Nephron (organoid): Measurements from ENCODE around the gene CCDC179.

Experiments used
- H3K27ac Mint-ChIP-seq, 3 experiments: 2 replicates each; pipeline ENCODE4 v1.8.0; 2020; ENCODE audit warnings: mixed read lengths in 3 of 3, mild to moderate bottlenecking in 2 of 3, moderate library complexity in 1 of 3
- H3K27me3 Mint-ChIP-seq: 2 replicates; pipeline ENCODE4 v1.8.0; 2021; ENCODE audit warnings: low read depth, mild to moderate bottlenecking, moderate library complexity, mixed read lengths
- H3K36me3 Mint-ChIP-seq: 2 replicates; pipeline ENCODE4 v1.8.0; 2020; ENCODE audit warnings: low read depth, mixed read lengths
- H3K4me1 Mint-ChIP-seq: 2 replicates; pipeline ENCODE4 v1.8.0; 2020; ENCODE audit warnings: mixed read lengths
- H3K4me3 Mint-ChIP-seq, 3 experiments: 2 replicates each; pipeline ENCODE4 v1.8.0; 2020; ENCODE audit warnings: mild to moderate bottlenecking in 3 of 3, mixed read lengths in 3 of 3, moderate library complexity in 2 of 3
- H3K9me3 Mint-ChIP-seq: 2 replicates; pipeline ENCODE4 v1.8.0; 2020; ENCODE audit warnings: mixed read lengths
- CTCF ChIP-seq, 3 experiments: fragments of 200-600 bp; sonication (generic); IDR thresholded peaks; one replicate each; pipeline ENCODE4 v1.5.0; 2021; ENCODE audit warnings: antibody characterized with exemption in 3 of 3; ENCODE audit not compliant: unreplicated experiment in 3 of 3

The CCDC179 gene

GRCh38 chr11:22829231-22830081, 30.8 kb downstream of the CCDC179 start, which contains the start of gene SVIP:
Gene SVIP, minus strand, starts transcription at chr11:22829801. Its CDS starts 53 bp downstream, at chr11:22829748.
- H3K4me3 Mint-ChIP-seq, result peak within 1 kb of the TSS; percentile 93 to 98 (median 97)
- peaks cover 8% of the 10 kb centered on the region for H3K36me3 Mint-ChIP-seq
- peaks cover 8% of the 10 kb centered on the region for H3K4me1 Mint-ChIP-seq
- peaks cover 4% of the 10 kb centered on the region for H3K27me3 Mint-ChIP-seq
- peak; percentile 43 to 68 (median 57) for TF ChIP-seq CTCF (IDR thresholded peaks at IDR 0.05; ENCODE audit: unreplicated experiment in 3 of 3)
- peak within 1 kb of the TSS; percentile 74 to 89 (median 88) for H3K27ac Mint-ChIP-seq
- H3K9me3 Mint-ChIP-seq, result no peaks in the 10 kb centered on the region

GRCh38 chr11:22828373-22828772, 31.9 kb downstream of the CCDC179 start:
- H3K9me3 Mint-ChIP-seq, result no peaks in the 10 kb centered on the region
- H3K27me3 Mint-ChIP-seq, result peaks cover under 1% of the 10 kb centered on the region
- H3K4me1 Mint-ChIP-seq, result peaks cover 8% of the 10 kb centered on the region
- peaks cover 14% of the 10 kb centered on the region for H3K36me3 Mint-ChIP-seq
- no peak for TF ChIP-seq CTCF (IDR thresholded peaks at IDR 0.05; ENCODE audit: unreplicated experiment in 3 of 3)
- peak overlapping the region; percentile 93 to 98 (median 97) for H3K4me3 Mint-ChIP-seq
- peak overlapping the region in 2 of 3 experiments; percentile 3 to 49 for H3K27ac Mint-ChIP-seq

GRCh38 chr11:22822203-22822602, 38.1 kb downstream of the CCDC179 start:
- TF ChIP-seq CTCF (IDR thresholded peaks at IDR 0.05; ENCODE audit: unreplicated experiment in 3 of 3), result no peak
- Mint-ChIP-seq H3K4me3 (no peak overlapping the region), H3K9me3 (no peaks in the 10 kb centered on the region), H3K36me3 (peaks cover 22% of the 10 kb centered on the region), H3K27me3 (no peaks in the 10 kb centered on the region), H3K27ac (no peak overlapping the region), H3K4me1 (no peaks in the 10 kb centered on the region)

- H3K36me3 Mint-ChIP-seq, result peaks cover 33% of the 10 kb centered on the region
- TF ChIP-seq CTCF (IDR thresholded peaks at IDR 0.05; ENCODE audit: unreplicated experiment in 3 of 3), result no peak
- H3K4me1 Mint-ChIP-seq, result no peaks in the 10 kb centered on the region
- no peak overlapping the region for H3K27ac Mint-ChIP-seq
- H3K9me3 Mint-ChIP-seq, result peaks cover 3% of the 10 kb centered on the region
- no peak overlapping the region for H3K4me3 Mint-ChIP-seq
- H3K27me3 Mint-ChIP-seq, result no peaks in the 10 kb centered on the region
Observed at GRCh38 chr11:22809893-22810292, 50.4 kb downstream of the CCDC179 start.

- H3K27ac Mint-ChIP-seq, result no peak overlapping the region
- peaks cover 3% of the 10 kb centered on the region for H3K9me3 Mint-ChIP-seq
- TF ChIP-seq CTCF (IDR thresholded peaks at IDR 0.05; ENCODE audit: unreplicated experiment in 3 of 3), result no peak
- H3K36me3 Mint-ChIP-seq, result peaks cover 23% of the 10 kb centered on the region
- no peaks in the 10 kb centered on the region for H3K4me1 Mint-ChIP-seq
- H3K27me3 Mint-ChIP-seq, result no peaks in the 10 kb centered on the region
- no peak overlapping the region for H3K4me3 Mint-ChIP-seq
Observed at GRCh38 chr11:22808571-22809197, 51.6 kb downstream of the CCDC179 start.
